Activated T-helper 17 cell treated with anti-CD3 and anti-CD28 coated beads, Interleukin-2, amount 50 U/mL, for 72 hours (primary cell): ENCODE data around the gene EBF3. TPM values are rescaled to one million over a fixed set of nuclear protein-coding genes. Genes with fewer than 3 reads are reported as not detected.
"Not testable (repeated sequence)": the region's sequence is repeated elsewhere in the genome, so short reads cannot be mapped to it uniquely, and the experiment has no call there.

Experiments
- ATAC-seq: fragments of 150-1000 bp; cut with Tn5 transposase; replicated peaks from 2 replicates; pipeline ENCODE4 v1.10.0; 2021; ENCODE audit warnings: mild to moderate bottlenecking, moderate library complexity
- H3K27ac Mint-ChIP-seq: one replicate; pipeline ENCODE4 v1.8.0; 2022; ENCODE audit warnings: mixed read lengths
- H3K27me3 Mint-ChIP-seq: one replicate; pipeline ENCODE4 v1.8.0; 2022; ENCODE audit warnings: mixed read lengths
- H3K36me3 Mint-ChIP-seq: one replicate; pipeline ENCODE4 v1.8.0; 2022; ENCODE audit warnings: low read depth, mild to moderate bottlenecking, mixed read lengths
- H3K4me1 Mint-ChIP-seq: one replicate; pipeline ENCODE4 v1.8.0; 2022; ENCODE audit warnings: mixed read lengths
- H3K4me3 Mint-ChIP-seq: one replicate; pipeline ENCODE4 v1.8.0; 2022; ENCODE audit warnings: mild to moderate bottlenecking, mixed read lengths
- H3K9me3 Mint-ChIP-seq: one replicate; pipeline ENCODE4 v1.8.0; 2022; ENCODE audit warnings: mixed read lengths
- total RNA-seq, 2 donors: library from RNA; stranded (reverse); gene quantifications; one replicate each; pipeline ENCODE4 v1.2.3, GENCODE V29; 2022

EBF3 gene
- total RNA-seq, 2 donors from 2014 or later = not detected

GRCh38 chr10:129922598-129923123 is 41.4 kb downstream of the EBF3 start:
- no peak overlapping the region for H3K27ac Mint-ChIP-seq
- no peak overlapping the region for H3K4me3 Mint-ChIP-seq
- no peaks in the 10 kb centered on the region for H3K9me3 Mint-ChIP-seq
- ATAC-seq = no peak
- H3K36me3 Mint-ChIP-seq = no peaks in the 10 kb centered on the region
- no peaks in the 10 kb centered on the region for H3K4me1 Mint-ChIP-seq
- H3K27me3 Mint-ChIP-seq = no peaks in the 10 kb centered on the region

- no peaks in the 10 kb centered on the region for H3K36me3 Mint-ChIP-seq
- no peak overlapping the region for H3K4me3 Mint-ChIP-seq
- no peaks in the 10 kb centered on the region for H3K9me3 Mint-ChIP-seq
- no peak overlapping the region for H3K27ac Mint-ChIP-seq
- H3K27me3 Mint-ChIP-seq = no peaks in the 10 kb centered on the region
- no peak for ATAC-seq
- no peaks in the 10 kb centered on the region for H3K4me1 Mint-ChIP-seq
Measured at GRCh38 chr10:129921801-129922597, 42.1 kb downstream of the EBF3 start.

DNA sequence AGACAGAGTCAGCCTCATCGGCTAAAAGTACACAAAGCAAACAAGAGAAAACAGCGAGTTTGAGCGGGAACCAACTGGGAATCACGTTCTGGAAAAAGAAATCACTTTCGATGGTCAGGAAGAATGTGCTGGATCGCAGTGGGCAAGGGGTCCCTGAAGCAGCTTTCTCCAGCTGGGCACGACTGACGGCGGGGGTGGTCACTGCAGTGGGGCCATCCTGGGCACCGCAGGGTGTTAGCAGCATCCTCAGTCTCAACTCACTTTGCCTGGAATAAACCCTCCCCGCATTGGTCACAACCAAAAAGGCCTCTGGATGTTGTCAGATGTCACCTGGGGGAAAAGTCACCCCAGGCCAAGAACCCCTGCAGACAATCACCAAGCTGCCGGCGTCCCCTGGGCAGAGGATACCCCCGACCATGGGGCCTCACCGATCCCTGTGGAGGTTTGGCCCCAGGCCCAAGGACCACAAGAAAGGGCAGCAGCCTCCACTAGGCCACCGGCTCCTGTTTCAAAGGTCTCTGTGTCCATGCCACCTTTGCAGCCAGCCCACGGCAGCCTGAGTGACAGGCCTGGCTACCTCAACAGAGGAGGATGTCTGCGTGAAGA is 42.9 kb downstream of the EBF3 start:
- no peaks in the 10 kb centered on the region for H3K36me3 Mint-ChIP-seq
- H3K4me1 Mint-ChIP-seq = no peaks in the 10 kb centered on the region
- H3K27me3 Mint-ChIP-seq = no peaks in the 10 kb centered on the region
- H3K4me3 Mint-ChIP-seq = no peak overlapping the region
- no peaks in the 10 kb centered on the region for H3K9me3 Mint-ChIP-seq
- H3K27ac Mint-ChIP-seq = no peak overlapping the region
- ATAC-seq = no peak

DNA sequence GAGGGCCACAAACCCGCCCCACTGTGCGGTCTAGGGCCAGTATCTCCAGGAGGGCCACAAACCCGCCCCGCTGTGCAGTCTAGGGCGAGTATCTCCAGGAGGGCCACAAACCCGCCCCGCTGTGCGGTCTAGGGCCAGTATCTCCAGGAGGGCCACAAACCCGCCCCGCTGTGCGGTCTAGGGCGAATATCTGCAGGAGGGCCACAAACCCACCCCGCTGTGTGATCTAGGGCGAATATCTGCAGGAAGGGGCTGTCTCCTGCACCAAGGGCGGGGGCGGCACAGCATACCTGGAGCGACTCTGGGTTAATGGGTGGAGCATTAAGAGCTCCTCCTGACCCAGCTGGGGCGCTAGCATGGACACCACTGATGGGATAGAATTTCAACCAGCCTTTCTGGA is 43.9 kb downstream of the EBF3 start:
- H3K36me3 Mint-ChIP-seq, H3K9me3 Mint-ChIP-seq, H3K27ac Mint-ChIP-seq, H3K4me1 Mint-ChIP-seq, ATAC-seq, H3K4me3 Mint-ChIP-seq, H3K27me3 Mint-ChIP-seq: not testable (repeated sequence)

DNA sequence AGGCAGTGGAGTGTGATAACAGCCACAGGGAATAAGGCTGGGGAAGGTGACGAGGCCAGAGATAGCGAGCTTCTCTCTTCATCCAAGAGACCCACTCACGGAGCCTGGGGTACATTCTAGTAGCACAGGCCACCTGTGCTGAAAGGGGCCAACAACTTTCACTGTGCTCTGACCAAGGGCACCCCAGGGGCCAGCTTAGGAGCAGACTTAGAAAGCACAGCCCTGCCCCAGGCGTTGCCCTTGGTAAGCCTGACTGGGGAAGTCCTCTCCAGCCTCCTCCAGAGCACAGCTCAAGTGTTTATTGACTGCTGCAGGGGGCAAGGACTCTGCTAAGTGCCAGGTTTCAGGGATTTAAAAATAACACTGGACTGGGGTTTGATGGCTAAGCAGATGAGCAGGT is 44.7 kb downstream of the EBF3 start:
- Mint-ChIP-seq H3K9me3 (no peaks in the 10 kb centered on the region), H3K36me3 (no peaks in the 10 kb centered on the region), H3K4me3 (no peak overlapping the region), H3K4me1 (no peaks in the 10 kb centered on the region), H3K27ac (no peak overlapping the region), H3K27me3 (no peaks in the 10 kb centered on the region)
- ATAC-seq = no peak

- Mint-ChIP-seq H3K27me3 (no peaks in the 10 kb centered on the region), H3K4me3 (no peak overlapping the region), H3K27ac (no peak overlapping the region), H3K36me3 (no peaks in the 10 kb centered on the region), H3K4me1 (no peaks in the 10 kb centered on the region), H3K9me3 (no peaks in the 10 kb centered on the region)
- no peak for ATAC-seq
Measured at GRCh38 chr10:129918836-129919235, 45.2 kb downstream of the EBF3 start.

DNA sequence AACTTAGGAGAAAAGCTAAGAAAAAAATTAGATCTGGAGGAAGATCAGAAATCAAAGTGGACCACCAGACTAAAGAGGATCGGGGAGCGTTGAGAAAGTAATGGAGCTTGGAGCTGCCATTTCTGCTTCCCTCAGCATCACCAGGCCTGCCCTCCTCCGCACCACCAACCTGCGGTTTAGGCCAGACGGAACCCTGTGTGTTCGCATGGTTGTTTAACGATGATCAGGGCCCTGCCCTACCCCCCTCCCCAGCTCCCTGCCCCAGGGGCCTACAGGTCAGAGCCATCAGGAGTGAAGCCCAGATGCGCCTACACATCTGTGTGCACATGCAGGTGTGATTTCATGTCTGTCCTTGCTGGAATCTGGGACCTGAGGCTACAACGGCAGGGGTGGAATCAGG is 45.7 kb downstream of the EBF3 start:
- Mint-ChIP-seq H3K27me3 (no peaks in the 10 kb centered on the region), H3K27ac (no peak overlapping the region), H3K4me3 (no peak overlapping the region), H3K36me3 (no peaks in the 10 kb centered on the region), H3K9me3 (no peaks in the 10 kb centered on the region), H3K4me1 (no peaks in the 10 kb centered on the region)
- ATAC-seq = no peak

GRCh38 chr10:129917936-129918335 is 46.1 kb downstream of the EBF3 start:
- no peak for ATAC-seq
- Mint-ChIP-seq H3K4me1 (no peaks in the 10 kb centered on the region), H3K9me3 (no peaks in the 10 kb centered on the region), H3K4me3 (no peak overlapping the region), H3K36me3 (no peaks in the 10 kb centered on the region), H3K27ac (no peak overlapping the region), H3K27me3 (no peaks in the 10 kb centered on the region)

DNA sequence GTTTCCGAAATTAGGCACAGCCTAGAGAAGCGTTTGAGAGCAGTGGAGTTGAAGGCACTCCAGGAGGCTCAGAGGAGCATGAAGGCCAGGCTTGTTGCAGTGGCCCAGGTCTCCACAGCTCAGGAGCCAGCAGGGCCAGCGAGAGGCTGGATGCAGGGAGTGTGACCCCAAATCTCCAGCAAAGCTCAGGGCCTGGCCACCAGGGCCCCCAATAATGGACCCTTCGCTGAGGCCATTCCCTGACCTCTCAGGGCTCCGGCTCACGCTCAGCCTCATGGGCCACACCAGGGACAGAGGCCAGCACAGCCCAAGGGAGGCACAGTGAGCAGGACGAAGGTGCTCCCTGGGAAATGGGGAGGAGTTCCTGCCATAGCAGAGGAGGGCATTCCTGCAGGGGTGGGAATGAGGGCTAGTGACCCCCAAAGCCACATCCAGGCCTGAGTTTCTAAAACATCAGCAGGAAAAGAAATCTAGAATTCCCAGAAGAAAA is 47.5 kb downstream of the EBF3 start:
- Mint-ChIP-seq H3K9me3 (no peaks in the 10 kb centered on the region), H3K36me3 (no peaks in the 10 kb centered on the region), H3K27ac (no peak overlapping the region), H3K4me1 (no peaks in the 10 kb centered on the region), H3K4me3 (no peak overlapping the region), H3K27me3 (no peaks in the 10 kb centered on the region)
- ATAC-seq = no peak

GRCh38 chr10:129915526-129916378 is 48.3 kb downstream of the EBF3 start:
- no peak for ATAC-seq
- no peaks in the 10 kb centered on the region for H3K4me1 Mint-ChIP-seq
- H3K9me3 Mint-ChIP-seq = no peaks in the 10 kb centered on the region
- H3K36me3 Mint-ChIP-seq = no peaks in the 10 kb centered on the region
- no peak overlapping the region for H3K27ac Mint-ChIP-seq
- no peak overlapping the region for H3K4me3 Mint-ChIP-seq
- no peaks in the 10 kb centered on the region for H3K27me3 Mint-ChIP-seq

GRCh38 chr10:129914960-129915359 is 49.1 kb downstream of the EBF3 start:
- Mint-ChIP-seq H3K36me3 (no peaks in the 10 kb centered on the region), H3K4me3 (no peak overlapping the region)

GRCh38 chr10:129914153-129914855 is 49.8 kb downstream of the EBF3 start:
- Mint-ChIP-seq H3K4me1 (no peaks in the 10 kb centered on the region), H3K4me3 (no peak overlapping the region), H3K9me3 (no peaks in the 10 kb centered on the region), H3K36me3 (no peaks in the 10 kb centered on the region), H3K27ac (no peak overlapping the region), H3K27me3 (no peaks in the 10 kb centered on the region)
- no peak for ATAC-seq

More at GRCh38 chr10:129914960-129915359, 49.1 kb downstream of the EBF3 start:
- Mint-ChIP-seq H3K27ac (no peak overlapping the region), H3K4me1 (no peaks in the 10 kb centered on the region), H3K9me3 (no peaks in the 10 kb centered on the region), H3K27me3 (no peaks in the 10 kb centered on the region)
- no peak for ATAC-seq

DNA sequence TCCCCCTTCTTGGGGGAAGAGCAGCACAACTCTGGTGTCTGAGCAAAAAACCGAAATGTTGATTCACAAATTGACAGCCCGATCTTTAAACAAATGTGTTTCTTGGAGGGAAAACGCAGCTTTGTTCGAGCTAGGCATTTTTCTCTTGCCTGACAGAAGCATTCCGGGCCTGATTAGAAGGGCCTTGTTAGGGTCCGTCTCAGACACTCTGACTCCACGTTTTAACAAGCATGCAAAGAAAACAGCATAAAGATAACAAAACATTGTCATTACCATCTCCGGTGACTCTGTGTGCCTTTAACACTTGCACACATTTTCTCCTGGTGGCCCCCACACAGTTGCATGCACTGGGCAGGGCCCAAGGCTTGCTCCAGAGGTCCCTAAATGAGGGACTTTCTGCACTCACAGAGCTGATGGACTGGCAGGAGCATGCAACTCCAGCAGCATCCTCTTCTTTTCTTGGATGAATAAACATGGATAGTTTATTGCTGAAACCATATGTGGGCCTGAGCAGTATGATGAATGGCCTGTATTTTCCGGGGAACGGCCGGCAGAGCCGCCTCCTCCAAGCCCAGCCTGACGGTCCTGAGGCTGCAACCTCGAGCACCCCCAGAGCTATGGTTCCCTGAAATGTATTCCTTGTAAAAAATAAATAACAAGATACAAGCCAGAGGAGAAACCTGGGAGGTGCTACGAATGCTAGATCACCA is 50.9 kb downstream of the EBF3 start:
- Mint-ChIP-seq H3K27ac (no peak overlapping the region), H3K4me1 (no peaks in the 10 kb centered on the region), H3K27me3 (no peaks in the 10 kb centered on the region), H3K4me3 (no peak overlapping the region), H3K36me3 (no peaks in the 10 kb centered on the region), H3K9me3 (no peaks in the 10 kb centered on the region)
- ATAC-seq = no peak
